Liver (tissue), 9 donors: Measurements from ENCODE around the gene CGGBP1. TPM values are rescaled to one million over a fixed set of nuclear protein-coding genes. Genes with fewer than 3 reads are reported as not detected.

Experiments used
- DNase-seq: peaks from one replicate; pipeline ENCODE4 v3.0.0-alpha.2; 2017; ENCODE audit warnings: low spot score
- H3K27ac ChIP-seq, 2 donors: one replicate each; pipeline ENCODE4 v1.7.0; 2013; ENCODE audit warnings: inconsistent platforms in 2 of 2, low read length in 2 of 2, control low read depth in 1 of 2, low read depth in 1 of 2, mild to moderate bottlenecking in 1 of 2
- H3K27me3 ChIP-seq, 4 donors: one replicate each; pipeline versions ENCODE4 v1.6.1 to v1.7.0; 2013; ENCODE audit warnings: low read length in 3 of 4, inconsistent platforms in 1 of 4, mild to moderate bottlenecking in 1 of 4, moderate library complexity in 1 of 4; ENCODE audit not compliant: control insufficient read depth in 4 of 4, insufficient read depth in 4 of 4
- H3K36me3 ChIP-seq, 4 donors: one replicate each; pipeline versions ENCODE4 v1.6.1 to v1.7.0; 2013; ENCODE audit warnings: low read length in 3 of 4, mild to moderate bottlenecking in 3 of 4, low read depth in 1 of 4, moderate library complexity in 1 of 4; ENCODE audit not compliant: control insufficient read depth in 4 of 4, insufficient read depth in 3 of 4
- H3K4me1 ChIP-seq, 4 donors: one replicate each; pipeline versions ENCODE4 v1.6.1 to v1.7.0; 2013; ENCODE audit warnings: low read length in 3 of 4, mild to moderate bottlenecking in 3 of 4, moderate library complexity in 1 of 4; ENCODE audit not compliant: control insufficient read depth in 4 of 4, insufficient read depth in 4 of 4
- H3K4me3 ChIP-seq, 3 donors: one replicate each; pipeline versions ENCODE4 v1.6.1 to v1.7.0; 2013; ENCODE audit warnings: low read length in 3 of 3, control low read depth in 1 of 3, low read depth in 1 of 3, mild to moderate bottlenecking in 1 of 3
- H3K9ac ChIP-seq, 2 donors: one replicate each; pipeline ENCODE4 v1.7.0; 2013; ENCODE audit warnings: low read length in 2 of 2, mild to moderate bottlenecking in 2 of 2, moderate library complexity in 2 of 2, control low read depth in 1 of 2, low read depth in 1 of 2
- H3K9me3 ChIP-seq, 4 donors: one replicate each; pipeline versions ENCODE4 v1.6.1 to v1.7.0; 2013; ENCODE audit warnings: low read length in 3 of 4; ENCODE audit not compliant: control insufficient read depth in 4 of 4
- EGR1 ChIP-seq, 2 donors: IDR thresholded peaks; 2 replicates each; pipeline ENCODE4 v1.6.1; 2016 to 2018; ENCODE audit warnings: antibody characterized with exemption in 2 of 2, low read depth in 2 of 2
- GABPA ChIP-seq, 2 donors: IDR thresholded peaks in 1 of 2; conservative IDR thresholded peaks in 1 of 2; 2 replicates each; pipeline ENCODE4 v1.6.1; 2016; ENCODE audit warnings: antibody characterized with exemption in 2 of 2, mild to moderate bottlenecking in 1 of 2, moderate library complexity in 1 of 2
- HNF4A ChIP-seq, 2 donors: conservative IDR thresholded peaks; 2 replicates each; pipeline ENCODE4 v1.6.1; 2016; ENCODE audit warnings: antibody characterized with exemption in 2 of 2, mild to moderate bottlenecking in 2 of 2
- HNF4G ChIP-seq: IDR thresholded peaks from 2 replicates; pipeline ENCODE4 v1.6.1; 2016; ENCODE audit warnings: antibody characterized with exemption
- JUND ChIP-seq, 2 donors: IDR thresholded peaks; 2 replicates each; pipeline ENCODE4 v1.6.1; 2016; ENCODE audit warnings: antibody characterized with exemption in 2 of 2
- RAD21 ChIP-seq, 2 donors: IDR thresholded peaks; 2 replicates each; pipeline ENCODE4 v1.6.1; 2016; ENCODE audit warnings: antibody characterized with exemption in 2 of 2, mild to moderate bottlenecking in 2 of 2
- RXRA ChIP-seq, 2 donors: IDR thresholded peaks; 2 replicates each; pipeline ENCODE4 v1.6.1; 2017 to 2018; ENCODE audit warnings: antibody characterized with exemption in 2 of 2, mild to moderate bottlenecking in 1 of 2
- TAF1 ChIP-seq: conservative IDR thresholded peaks from 2 replicates; pipeline ENCODE4 v1.6.1; 2016; ENCODE audit warnings: antibody characterized with exemption, mild to moderate bottlenecking
- WGBS: extraction: QIAGEN DNeasy Blood & Tissue Kit; methylation state at CpG from one replicate; pipeline ENCODE4 v1.1.7; 2013; 5-methylcytosine and 5-hydroxymethylcytosine counted together
- polyA plus RNA-seq, 2 donors: library from polyadenylated mRNA; stranded (reverse) in 1 of 2; unstranded in 1 of 2; fragments of 200-250 nt in 1 of 2; fragments of >200 nt in 1 of 2; fragmentation: Nextera tagmentation in 1 of 2; extraction: Ambion mirVana in 1 of 2; gene quantifications; one replicate each; pipeline versions ENCODE4 v1.2.1 to v1.2.3, GENCODE V29; 2013 to 2015
- total RNA-seq, 2 donors: library from RNA; depleted of rRNA; stranded (reverse); fragments of >200 nt; gene quantifications; one replicate each; pipeline ENCODE4 v1.2.3, GENCODE V29; 2014
- TF ChIP-seq, protein P1 (sequence below): IDR thresholded peaks from 2 replicates; pipeline ENCODE4 v1.6.1; 2016; ENCODE audit warnings: antibody characterized with exemption
- TF ChIP-seq, protein P2 (sequence below): fragments of 150-350 bp; IDR thresholded peaks from 2 replicates; pipeline ENCODE4 v1.5.1; 2017; ENCODE audit warnings: improper control_type of control experiment, low read depth, low read length; ENCODE audit not compliant: missing input control
- TF ChIP-seq, protein P3 (sequence below): IDR thresholded peaks from 2 replicates; pipeline ENCODE4 v1.6.1; 2016; ENCODE audit warnings: antibody characterized with exemption
- TF ChIP-seq, protein P4 (sequence below): IDR thresholded peaks from 2 replicates; pipeline ENCODE4 v1.6.1; 2016; ENCODE audit warnings: antibody characterized with exemption, mild to moderate bottlenecking
- donor health status: healthy.
- donor health status: healthy.
- donor health status: healthy.
- donor health status: healthy.
- donor health status: healthy.

The CGGBP1 gene
- total and polyA plus RNA-seq, 4 donors, result 13.6 to 46.4 (median 35.8) TPM

DNA sequence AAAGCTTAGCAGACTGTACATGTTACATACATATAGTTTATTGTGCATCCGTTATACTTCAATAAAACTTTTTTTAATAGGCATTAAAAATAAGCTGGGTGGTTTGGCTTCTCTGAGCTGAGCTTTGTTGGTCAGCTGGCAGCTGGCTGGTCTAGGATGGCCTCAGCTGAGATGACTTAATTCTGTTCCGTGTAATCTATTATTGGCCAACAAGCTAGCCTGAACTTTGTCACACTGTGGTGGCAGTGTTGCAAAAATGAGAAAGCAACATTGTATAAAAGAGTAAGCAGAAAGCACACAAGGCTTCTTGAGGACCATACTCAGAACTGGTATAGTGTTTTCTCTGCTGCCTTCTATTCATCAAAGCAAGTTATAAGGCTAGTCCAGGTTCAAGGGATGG is 45.2 kb downstream of the CGGBP1 start (continued):
- TF ChIP-seq, protein P1, sequence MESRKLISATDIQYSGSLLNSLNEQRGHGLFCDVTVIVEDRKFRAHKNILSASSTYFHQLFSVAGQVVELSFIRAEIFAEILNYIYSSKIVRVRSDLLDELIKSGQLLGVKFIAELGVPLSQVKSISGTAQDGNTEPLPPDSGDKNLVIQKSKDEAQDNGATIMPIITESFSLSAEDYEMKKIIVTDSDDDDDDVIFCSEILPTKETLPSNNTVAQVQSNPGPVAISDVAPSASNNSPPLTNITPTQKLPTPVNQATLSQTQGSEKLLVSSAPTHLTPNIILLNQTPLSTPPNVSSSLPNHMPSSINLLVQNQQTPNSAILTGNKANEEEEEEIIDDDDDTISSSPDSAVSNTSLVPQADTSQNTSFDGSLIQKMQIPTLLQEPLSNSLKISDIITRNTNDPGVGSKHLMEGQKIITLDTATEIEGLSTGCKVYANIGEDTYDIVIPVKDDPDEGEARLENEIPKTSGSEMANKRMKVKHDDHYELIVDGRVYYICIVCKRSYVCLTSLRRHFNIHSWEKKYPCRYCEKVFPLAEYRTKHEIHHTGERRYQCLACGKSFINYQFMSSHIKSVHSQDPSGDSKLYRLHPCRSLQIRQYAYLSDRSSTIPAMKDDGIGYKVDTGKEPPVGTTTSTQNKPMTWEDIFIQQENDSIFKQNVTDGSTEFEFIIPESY, result peak; percentile 16
- TF ChIP-seq, protein P2, sequence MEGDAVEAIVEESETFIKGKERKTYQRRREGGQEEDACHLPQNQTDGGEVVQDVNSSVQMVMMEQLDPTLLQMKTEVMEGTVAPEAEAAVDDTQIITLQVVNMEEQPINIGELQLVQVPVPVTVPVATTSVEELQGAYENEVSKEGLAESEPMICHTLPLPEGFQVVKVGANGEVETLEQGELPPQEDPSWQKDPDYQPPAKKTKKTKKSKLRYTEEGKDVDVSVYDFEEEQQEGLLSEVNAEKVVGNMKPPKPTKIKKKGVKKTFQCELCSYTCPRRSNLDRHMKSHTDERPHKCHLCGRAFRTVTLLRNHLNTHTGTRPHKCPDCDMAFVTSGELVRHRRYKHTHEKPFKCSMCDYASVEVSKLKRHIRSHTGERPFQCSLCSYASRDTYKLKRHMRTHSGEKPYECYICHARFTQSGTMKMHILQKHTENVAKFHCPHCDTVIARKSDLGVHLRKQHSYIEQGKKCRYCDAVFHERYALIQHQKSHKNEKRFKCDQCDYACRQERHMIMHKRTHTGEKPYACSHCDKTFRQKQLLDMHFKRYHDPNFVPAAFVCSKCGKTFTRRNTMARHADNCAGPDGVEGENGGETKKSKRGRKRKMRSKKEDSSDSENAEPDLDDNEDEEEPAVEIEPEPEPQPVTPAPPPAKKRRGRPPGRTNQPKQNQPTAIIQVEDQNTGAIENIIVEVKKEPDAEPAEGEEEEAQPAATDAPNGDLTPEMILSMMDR, result no peak
- TF ChIP-seq JUND (IDR thresholded peaks at IDR 0.05) (peak; percentile 37 to 73), HNF4A (conservative IDR thresholded peaks at IDR 0.05) (peak; percentile 68 to 78)

DNA sequence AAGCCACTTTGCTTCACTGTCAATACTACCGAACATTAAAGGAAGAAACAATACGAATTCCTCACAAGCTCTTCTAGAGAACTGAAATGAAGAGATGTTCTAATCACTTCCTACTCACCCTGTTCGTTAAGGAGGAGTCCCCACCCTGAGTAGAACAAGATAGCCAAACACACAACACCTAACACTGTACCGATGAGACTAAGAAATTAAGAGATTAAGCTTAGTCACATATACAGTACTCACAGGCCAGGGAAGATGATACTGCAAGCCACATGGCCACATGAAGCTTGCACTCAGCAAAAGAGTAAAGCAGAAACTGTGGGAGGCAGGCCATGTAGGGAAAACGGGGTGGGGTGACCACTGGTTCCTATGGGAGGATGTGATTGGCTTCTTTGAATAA is 48.0 kb downstream of the CGGBP1 start:
- H3K4me3 ChIP-seq, result no peak overlapping the region
- H3K27ac ChIP-seq, result no peak overlapping the region
- WGBS, result 88% methylated on average over 5 of the region's 5 CpGs
- TF ChIP-seq RXRA (IDR thresholded peaks at IDR 0.05) (no peak), GABPA (IDR thresholded peaks at IDR 0.05 in 1 of 2, conservative IDR thresholded peaks at IDR 0.05 in 1 of 2) (no peak), RAD21 (IDR thresholded peaks at IDR 0.05) (no peak), TAF1 (no peak), EGR1 (IDR thresholded peaks at IDR 0.05; ENCODE audit: low read depth in 2 of 2) (no peak), HNF4G (no peak)
- TF ChIP-seq, protein P3, sequence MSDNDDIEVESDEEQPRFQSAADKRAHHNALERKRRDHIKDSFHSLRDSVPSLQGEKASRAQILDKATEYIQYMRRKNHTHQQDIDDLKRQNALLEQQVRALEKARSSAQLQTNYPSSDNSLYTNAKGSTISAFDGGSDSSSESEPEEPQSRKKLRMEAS, result no peak
- TF ChIP-seq, protein P4, sequence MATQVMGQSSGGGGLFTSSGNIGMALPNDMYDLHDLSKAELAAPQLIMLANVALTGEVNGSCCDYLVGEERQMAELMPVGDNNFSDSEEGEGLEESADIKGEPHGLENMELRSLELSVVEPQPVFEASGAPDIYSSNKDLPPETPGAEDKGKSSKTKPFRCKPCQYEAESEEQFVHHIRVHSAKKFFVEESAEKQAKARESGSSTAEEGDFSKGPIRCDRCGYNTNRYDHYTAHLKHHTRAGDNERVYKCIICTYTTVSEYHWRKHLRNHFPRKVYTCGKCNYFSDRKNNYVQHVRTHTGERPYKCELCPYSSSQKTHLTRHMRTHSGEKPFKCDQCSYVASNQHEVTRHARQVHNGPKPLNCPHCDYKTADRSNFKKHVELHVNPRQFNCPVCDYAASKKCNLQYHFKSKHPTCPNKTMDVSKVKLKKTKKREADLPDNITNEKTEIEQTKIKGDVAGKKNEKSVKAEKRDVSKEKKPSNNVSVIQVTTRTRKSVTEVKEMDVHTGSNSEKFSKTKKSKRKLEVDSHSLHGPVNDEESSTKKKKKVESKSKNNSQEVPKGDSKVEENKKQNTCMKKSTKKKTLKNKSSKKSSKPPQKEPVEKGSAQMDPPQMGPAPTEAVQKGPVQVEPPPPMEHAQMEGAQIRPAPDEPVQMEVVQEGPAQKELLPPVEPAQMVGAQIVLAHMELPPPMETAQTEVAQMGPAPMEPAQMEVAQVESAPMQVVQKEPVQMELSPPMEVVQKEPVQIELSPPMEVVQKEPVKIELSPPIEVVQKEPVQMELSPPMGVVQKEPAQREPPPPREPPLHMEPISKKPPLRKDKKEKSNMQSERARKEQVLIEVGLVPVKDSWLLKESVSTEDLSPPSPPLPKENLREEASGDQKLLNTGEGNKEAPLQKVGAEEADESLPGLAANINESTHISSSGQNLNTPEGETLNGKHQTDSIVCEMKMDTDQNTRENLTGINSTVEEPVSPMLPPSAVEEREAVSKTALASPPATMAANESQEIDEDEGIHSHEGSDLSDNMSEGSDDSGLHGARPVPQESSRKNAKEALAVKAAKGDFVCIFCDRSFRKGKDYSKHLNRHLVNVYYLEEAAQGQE, result no peak
- TF ChIP-seq, protein P2, result no peak
- no peaks in the 10 kb centered on the region for H3K9me3 ChIP-seq
- no peak for DNase-seq
- no peaks in the 10 kb centered on the region for H3K27me3 ChIP-seq
- H3K36me3 ChIP-seq, result no peaks in the 10 kb centered on the region
- H3K4me1 ChIP-seq, result peaks cover 3 to 6% (median 5%) of the 10 kb centered on the region in 4 donors
- H3K9ac ChIP-seq, result no peak overlapping the region
